Natural killer cell (primary cell): ENCODE results near the gene TMEM54. TPM values are rescaled to one million over a fixed set of nuclear protein-coding genes. Genes with fewer than 3 reads are reported as not detected.

Source experiments
- ATAC-seq, 3 donors: fragments of 150-1000 bp in 2 of 3; fragments of 200-7000 bp in 1 of 3; cut with Tn5 transposase; 1 replicate in 1 of 3; 2 replicates in 2 of 3; pipeline ENCODE4 v1.10.0; 2021; ENCODE audit warnings: mild to moderate bottlenecking in 2 of 3, moderate library complexity in 2 of 3
- DNase-seq, 2 donors: peaks; one replicate each; pipeline versions ENCODE4 v3.0.0 to v3.0.0-alpha.2; 2013 to 2021; ENCODE audit warnings: mixed read lengths in 1 of 2
- H3K27ac ChIP-seq: one replicate; pipeline ENCODE4 v1.5.1; 2013; ENCODE audit warnings: mild to moderate bottlenecking, low read length
- H3K27me3 ChIP-seq: one replicate; pipeline ENCODE4 v1.6.1; 2013; ENCODE audit warnings: low read length; ENCODE audit not compliant: control insufficient read depth, insufficient read depth
- H3K36me3 ChIP-seq: one replicate; pipeline ENCODE4 v1.6.1; 2013; ENCODE audit warnings: low read length; ENCODE audit not compliant: control insufficient read depth, insufficient read depth
- H3K4me1 ChIP-seq: one replicate; pipeline ENCODE4 v1.6.1; 2013; ENCODE audit warnings: low read length; ENCODE audit not compliant: control insufficient read depth, insufficient read depth
- H3K4me3 ChIP-seq: one replicate; pipeline ENCODE4 v1.5.1; 2013; ENCODE audit warnings: low read length
- H3K9me3 ChIP-seq: one replicate; pipeline ENCODE4 v1.6.1; 2013; ENCODE audit warnings: low read length; ENCODE audit not compliant: control insufficient read depth, insufficient read depth
- H3K27ac Mint-ChIP-seq, 2 donors: one replicate each; pipeline ENCODE4 v1.8.0; 2022; ENCODE audit warnings: mild to moderate bottlenecking in 2 of 2, mixed read lengths in 2 of 2, moderate library complexity in 1 of 2
- H3K27me3 Mint-ChIP-seq, 2 donors: one replicate each; pipeline ENCODE4 v1.8.0; 2022; ENCODE audit warnings: low read depth in 2 of 2, mixed read lengths in 2 of 2
- H3K36me3 Mint-ChIP-seq: one replicate; pipeline ENCODE4 v1.8.0; 2022; ENCODE audit warnings: mixed read lengths
- H3K4me1 Mint-ChIP-seq, 2 donors: one replicate each; pipeline ENCODE4 v1.8.0; 2022; ENCODE audit warnings: mixed read lengths in 2 of 2
- H3K4me3 Mint-ChIP-seq: one replicate; pipeline ENCODE4 v1.8.0; 2022; ENCODE audit warnings: mild to moderate bottlenecking, moderate library complexity, mixed read lengths
- H3K9me3 Mint-ChIP-seq, 2 donors: one replicate each; pipeline ENCODE4 v1.8.0; 2022; ENCODE audit warnings: mixed read lengths in 2 of 2
- WGBS: methylation state at CpG from one replicate; pipeline ENCODE4 v1.1.7; 2013; ENCODE audit warnings: missing lambda C conversion rate; ENCODE audit not compliant: insufficient coverage; 5-methylcytosine and 5-hydroxymethylcytosine counted together
- intact Hi-C: fragments of 100-400 bp; cut with micrococcal nuclease; formaldehyde crosslinking; loops from one replicate; pipeline ENCODE4 v1.14.2; 2022
- total RNA-seq, 4 donors: library from RNA; stranded (reverse); fragments of 120-200 nt in 1 of 4; gene quantifications; one replicate each; pipeline versions ENCODE4 v1.2.3 to v1.2.4, GENCODE V29; 2013 to 2022
- TF ChIP-seq, protein P1 (sequence below): fragments of 200-600 bp; IDR thresholded peaks from one replicate; pipeline ENCODE4 v1.8.0; 2022; ENCODE audit warnings: antibody characterized with exemption

TMEM54 gene
- total RNA-seq, 3 donors from 2014 or later (not counting 1 experiment from before 2014, with no cell fraction given): not detected

DNA sequence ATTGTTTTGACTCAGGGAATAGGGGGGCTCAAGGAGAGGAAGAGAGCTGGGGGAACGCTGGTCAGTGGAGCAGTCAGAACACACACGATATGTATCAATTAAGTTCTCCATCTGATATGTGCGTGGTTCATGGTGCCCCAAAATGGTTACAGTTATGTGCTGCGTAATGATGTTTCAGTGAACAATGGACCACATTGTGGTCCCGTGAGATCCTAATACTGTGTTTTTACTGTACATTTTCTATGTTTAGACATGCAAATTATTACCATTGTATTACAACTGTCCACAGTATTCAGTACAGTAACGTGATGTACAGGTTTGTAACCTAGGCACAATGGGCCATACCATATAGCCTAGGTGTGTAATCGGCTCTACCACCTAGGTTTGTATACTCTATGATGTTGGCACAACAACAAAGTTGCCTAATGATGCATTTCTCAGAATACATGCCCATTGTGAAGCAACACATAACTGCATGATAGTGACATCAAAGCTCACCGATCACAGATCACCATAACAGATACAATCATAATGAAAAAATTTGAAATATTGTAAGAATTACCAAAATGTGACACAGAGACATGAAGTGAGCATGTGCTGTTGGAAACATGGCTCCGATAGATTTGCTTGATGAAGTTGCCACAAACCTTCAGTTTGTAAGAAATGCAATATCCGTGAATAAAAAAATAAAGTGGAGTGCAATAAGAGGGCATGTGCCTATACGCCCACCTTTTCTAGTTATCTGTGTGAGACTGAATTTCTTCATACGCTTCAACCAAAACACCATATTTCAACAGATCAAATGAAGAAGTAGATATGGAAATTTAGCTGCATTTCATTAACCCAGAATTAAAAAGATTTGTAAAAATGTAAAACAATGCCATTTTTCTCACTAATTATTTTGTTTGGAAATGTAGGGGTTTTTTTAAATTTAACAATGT is 14.8 kb upstream of the TMEM54 start:
- peaks cover 28 to 46% of the 10 kb centered on the region in 2 donors for H3K27me3 Mint-ChIP-seq
- H3K27ac Mint-ChIP-seq: no peak overlapping the region
- 91% methylated on average over 9 of the region's 12 CpGs for WGBS
- no peak overlapping the region for H3K4me3 ChIP-seq
- H3K27ac ChIP-seq: no peak overlapping the region
- ATAC-seq (no peak), DNase-seq (no peak)
- H3K36me3 Mint-ChIP-seq: no peaks in the 10 kb centered on the region
- intact Hi-C loops: no loop called here
- H3K9me3 ChIP-seq: no peaks in the 10 kb centered on the region
- TF ChIP-seq, protein P1, sequence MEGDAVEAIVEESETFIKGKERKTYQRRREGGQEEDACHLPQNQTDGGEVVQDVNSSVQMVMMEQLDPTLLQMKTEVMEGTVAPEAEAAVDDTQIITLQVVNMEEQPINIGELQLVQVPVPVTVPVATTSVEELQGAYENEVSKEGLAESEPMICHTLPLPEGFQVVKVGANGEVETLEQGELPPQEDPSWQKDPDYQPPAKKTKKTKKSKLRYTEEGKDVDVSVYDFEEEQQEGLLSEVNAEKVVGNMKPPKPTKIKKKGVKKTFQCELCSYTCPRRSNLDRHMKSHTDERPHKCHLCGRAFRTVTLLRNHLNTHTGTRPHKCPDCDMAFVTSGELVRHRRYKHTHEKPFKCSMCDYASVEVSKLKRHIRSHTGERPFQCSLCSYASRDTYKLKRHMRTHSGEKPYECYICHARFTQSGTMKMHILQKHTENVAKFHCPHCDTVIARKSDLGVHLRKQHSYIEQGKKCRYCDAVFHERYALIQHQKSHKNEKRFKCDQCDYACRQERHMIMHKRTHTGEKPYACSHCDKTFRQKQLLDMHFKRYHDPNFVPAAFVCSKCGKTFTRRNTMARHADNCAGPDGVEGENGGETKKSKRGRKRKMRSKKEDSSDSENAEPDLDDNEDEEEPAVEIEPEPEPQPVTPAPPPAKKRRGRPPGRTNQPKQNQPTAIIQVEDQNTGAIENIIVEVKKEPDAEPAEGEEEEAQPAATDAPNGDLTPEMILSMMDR: no peak
- H3K4me3 Mint-ChIP-seq: no peak overlapping the region
- peaks cover 44% of the 10 kb centered on the region for H3K27me3 ChIP-seq
- peaks cover 12% of the 10 kb centered on the region for H3K4me1 ChIP-seq
- H3K9me3 Mint-ChIP-seq: no peaks in the 10 kb centered on the region
- H3K4me1 Mint-ChIP-seq: peaks cover 8 to 9% of the 10 kb centered on the region in 2 donors
- no peaks in the 10 kb centered on the region for H3K36me3 ChIP-seq

- Mint-ChIP-seq H3K9me3 (no peaks in the 10 kb centered on the region), H3K4me3 (no peak overlapping the region), H3K27me3 (peaks cover 8 to 17% of the 10 kb centered on the region in 2 donors), H3K36me3 (no peaks in the 10 kb centered on the region), H3K4me1 (no peaks in the 10 kb centered on the region), H3K27ac (no peak overlapping the region)
- intact Hi-C loops: no loop called here
- Histone ChIP-seq H3K4me1 (no peaks in the 10 kb centered on the region), H3K4me3 (no peak overlapping the region), H3K27ac (no peak overlapping the region), H3K9me3 (no peaks in the 10 kb centered on the region), H3K27me3 (no peaks in the 10 kb centered on the region), H3K36me3 (no peaks in the 10 kb centered on the region)
- no peak for DNase-seq
- no peak for ATAC-seq
- TF ChIP-seq, protein P1: no peak
- 94% methylated on average over 3 of the region's 5 CpGs for WGBS
Observed at GRCh38 chr1:32910319-32910718, 9.1 kb upstream of the TMEM54 start.

DNA sequence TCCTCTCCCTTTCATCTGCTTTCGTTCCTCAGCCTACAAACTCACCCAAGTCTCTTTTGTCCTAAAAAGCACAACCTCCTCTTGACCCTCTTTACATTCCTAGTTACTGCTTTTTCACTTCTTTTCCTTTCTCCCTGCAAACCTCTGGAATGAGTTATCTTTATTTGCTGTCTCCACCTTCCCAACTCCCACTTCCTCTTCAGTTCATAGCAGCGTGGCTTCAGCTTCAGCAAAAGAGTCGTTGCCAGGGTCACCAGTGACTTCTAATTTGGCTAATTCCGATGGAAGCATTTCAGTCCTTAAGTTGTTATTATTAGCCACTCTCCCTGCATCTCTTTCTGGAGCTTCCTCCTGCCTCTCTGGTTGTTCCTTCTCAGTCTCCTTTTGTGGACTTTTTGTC is 6.2 kb upstream of the TMEM54 start:
- TF ChIP-seq, protein P1: no peak
- H3K27ac ChIP-seq: no peak overlapping the region
- Mint-ChIP-seq H3K27ac (no peak overlapping the region), H3K4me3 (no peak overlapping the region), H3K4me1 (no peaks in the 10 kb centered on the region), H3K36me3 (no peaks in the 10 kb centered on the region), H3K27me3 (peaks cover 7 to 19% of the 10 kb centered on the region in 2 donors), H3K9me3 (no peaks in the 10 kb centered on the region)
- H3K4me3 ChIP-seq: no peak overlapping the region
- no peaks in the 10 kb centered on the region for H3K9me3 ChIP-seq
- DNase-seq (no peak), ATAC-seq (no peak)
- 38% methylated on average over 4 of the region's 4 CpGs for WGBS
- H3K27me3 ChIP-seq: peaks cover 3% of the 10 kb centered on the region
- intact Hi-C loops: no loop called here
- no peaks in the 10 kb centered on the region for H3K36me3 ChIP-seq
- H3K4me1 ChIP-seq: no peaks in the 10 kb centered on the region
